ENCODE results near the gene PRKCG.

The PRKCG gene

GRCh38 chr19:53900191-53900860 is 18.3 kb downstream of the PRKCG start:
- Mint-ChIP-seq H3K27me3 (peaks cover 81% of the 10 kb centered on the region), H3K9me3 (no peaks in the 10 kb centered on the region), H3K36me3 (ENCODE audit: low read depth) (no peaks in the 10 kb centered on the region), H3K4me1 (ENCODE audit: low read depth) (peaks cover 7% of the 10 kb centered on the region), H3K4me3 (no peak overlapping the region), H3K27ac (no peak overlapping the region)
- no peak for DNase-seq

DNA sequence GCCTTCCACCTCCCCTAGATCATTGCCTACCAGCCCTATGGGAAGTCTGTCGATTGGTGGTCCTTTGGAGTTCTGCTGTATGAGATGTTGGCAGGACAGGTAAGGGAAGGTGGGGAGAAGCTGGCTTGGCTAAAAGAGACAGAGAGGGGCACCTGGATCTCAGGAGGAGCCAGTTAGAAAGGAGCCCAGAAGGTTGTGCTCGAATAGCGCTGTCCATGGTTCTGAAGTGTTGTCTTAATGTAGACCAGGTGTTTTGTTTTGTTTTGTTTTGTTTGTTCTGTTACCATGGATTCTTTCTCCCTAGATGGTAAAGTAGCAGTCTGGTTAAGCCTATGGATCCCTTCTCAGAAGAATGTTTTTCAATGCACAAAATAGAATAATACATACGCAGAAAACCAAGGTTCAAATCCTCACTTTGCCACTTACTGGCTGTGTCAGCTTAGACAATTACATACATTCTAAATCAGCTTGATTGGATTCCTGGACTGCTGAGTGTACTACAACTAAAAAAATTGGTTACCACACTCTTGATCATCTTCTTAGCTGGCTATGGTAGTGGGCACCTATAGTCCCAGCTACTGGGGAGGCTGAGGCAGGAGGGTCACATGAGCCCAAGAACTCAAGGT is 21.2 kb downstream of the PRKCG start:
- no peak overlapping the region for H3K27ac Mint-ChIP-seq
- H3K4me1 Mint-ChIP-seq (ENCODE audit: low read depth): peaks cover 20% of the 10 kb centered on the region
- no peaks in the 10 kb centered on the region for H3K9me3 Mint-ChIP-seq
- no peak overlapping the region for H3K4me3 Mint-ChIP-seq
- peaks cover 82% of the 10 kb centered on the region for H3K27me3 Mint-ChIP-seq
- DNase-seq: no peak
- H3K36me3 Mint-ChIP-seq (ENCODE audit: low read depth): no peaks in the 10 kb centered on the region

DNA sequence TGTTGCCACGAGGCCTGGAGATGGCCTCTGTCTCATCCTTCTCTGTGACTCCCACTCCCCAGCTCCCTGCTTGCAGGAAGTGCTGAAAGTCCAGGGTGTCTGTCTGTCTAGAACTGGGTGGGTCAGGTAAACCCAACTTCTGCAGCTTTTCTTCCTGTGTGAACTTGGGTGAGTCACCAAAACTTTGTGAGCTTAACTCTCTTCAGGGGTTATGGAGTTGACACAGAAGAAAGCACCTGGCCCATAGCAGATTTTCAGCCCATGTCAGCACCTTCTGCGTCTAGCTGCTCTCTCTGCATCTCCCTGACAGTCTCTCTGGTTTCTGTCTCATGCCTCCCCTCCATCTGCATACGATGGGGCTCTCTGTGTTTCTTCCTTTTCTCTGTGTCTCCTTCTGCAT is 22.9 kb downstream of the PRKCG start:
- Mint-ChIP-seq H3K27ac (no peak overlapping the region), H3K4me1 (ENCODE audit: low read depth) (peaks cover 19% of the 10 kb centered on the region), H3K36me3 (ENCODE audit: low read depth) (no peaks in the 10 kb centered on the region), H3K9me3 (no peaks in the 10 kb centered on the region), H3K4me3 (no peak overlapping the region), H3K27me3 (peaks cover 80% of the 10 kb centered on the region)
- DNase-seq: no peak

DNA sequence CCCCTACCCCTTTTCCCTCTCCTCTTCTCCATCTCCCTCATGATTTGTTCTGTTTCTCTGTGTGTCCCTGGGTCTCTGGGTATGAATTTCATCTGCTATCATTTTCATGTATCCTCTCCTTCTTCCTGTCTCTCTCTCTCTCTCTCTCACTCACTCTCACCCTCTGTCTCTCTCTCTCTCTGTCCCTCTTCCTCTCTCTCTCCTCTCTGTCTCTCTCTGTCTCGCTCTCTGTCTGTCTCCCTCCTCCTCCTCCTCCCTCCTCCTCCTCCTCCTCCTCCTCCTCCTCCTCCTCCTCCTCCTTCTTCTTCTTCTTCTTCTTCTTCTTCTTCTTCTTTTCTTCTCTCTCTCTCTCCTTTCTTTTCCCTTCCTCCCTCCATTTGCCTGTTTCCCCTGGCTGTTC is 23.8 kb downstream of the PRKCG start:
- Mint-ChIP-seq H3K36me3 (ENCODE audit: low read depth) (no peaks in the 10 kb centered on the region), H3K27ac (no peak overlapping the region), H3K9me3 (no peaks in the 10 kb centered on the region), H3K27me3 (peaks cover 80% of the 10 kb centered on the region), H3K4me3 (no peak overlapping the region), H3K4me1 (ENCODE audit: low read depth) (peaks cover 19% of the 10 kb centered on the region)
- no peak for DNase-seq

GRCh38 chr19:53906211-53907192 is 24.5 kb downstream of the PRKCG start:
- H3K27me3 Mint-ChIP-seq: peaks cover 83% of the 10 kb centered on the region
- peak; percentile 82 for DNase-seq
- H3K9me3 Mint-ChIP-seq: no peaks in the 10 kb centered on the region
- no peak overlapping the region for H3K4me3 Mint-ChIP-seq
- H3K4me1 Mint-ChIP-seq (ENCODE audit: low read depth): peaks cover 19% of the 10 kb centered on the region
- H3K36me3 Mint-ChIP-seq (ENCODE audit: low read depth): no peaks in the 10 kb centered on the region
- H3K27ac Mint-ChIP-seq: no peak overlapping the region

DNA sequence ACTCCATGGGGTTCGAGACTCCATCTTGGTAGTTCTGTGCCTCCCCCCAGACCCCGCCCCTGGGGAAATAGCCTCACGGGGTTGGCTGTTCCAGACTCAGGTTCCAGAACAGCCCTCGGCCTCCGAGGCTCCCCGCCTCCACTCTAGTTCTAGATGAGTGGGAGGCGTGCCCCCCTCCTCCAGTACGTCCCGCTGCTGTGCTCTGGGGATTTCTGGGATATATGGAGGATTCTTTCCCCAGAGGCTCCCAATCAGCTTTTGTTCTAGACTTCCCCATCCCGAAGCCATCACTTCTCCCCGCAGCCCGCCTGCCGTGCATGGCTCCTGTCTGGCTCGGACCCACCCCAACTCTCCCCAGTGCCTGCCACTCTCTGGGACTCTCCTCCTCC is 25.2 kb downstream of the PRKCG start:
- H3K4me1 Mint-ChIP-seq (ENCODE audit: low read depth): peaks cover 19% of the 10 kb centered on the region

GRCh38 chr19:53907690-53908089 is 25.7 kb downstream of the PRKCG start:
- DNase-seq: no peak
- Mint-ChIP-seq H3K27me3 (peaks cover 88% of the 10 kb centered on the region), H3K27ac (no peak overlapping the region), H3K4me3 (no peak overlapping the region), H3K4me1 (ENCODE audit: low read depth) (peaks cover 19% of the 10 kb centered on the region), H3K36me3 (ENCODE audit: low read depth) (no peaks in the 10 kb centered on the region), H3K9me3 (no peaks in the 10 kb centered on the region)

More for the DNA sequence above, 25.2 kb downstream of the PRKCG start:
- no peak for DNase-seq
- Mint-ChIP-seq H3K27me3 (peaks cover 86% of the 10 kb centered on the region), H3K4me3 (no peak overlapping the region), H3K36me3 (ENCODE audit: low read depth) (no peaks in the 10 kb centered on the region), H3K27ac (no peak overlapping the region), H3K9me3 (no peaks in the 10 kb centered on the region)

GRCh38 chr19:53908106-53908934 is 26.3 kb downstream of the PRKCG start:
- H3K4me1 Mint-ChIP-seq (ENCODE audit: low read depth): peaks cover 19% of the 10 kb centered on the region
- H3K36me3 Mint-ChIP-seq (ENCODE audit: low read depth): no peaks in the 10 kb centered on the region
- H3K27ac Mint-ChIP-seq: no peak overlapping the region
- peak overlapping the region; percentile 5 for H3K4me3 Mint-ChIP-seq
- DNase-seq: peak; percentile 73
- peaks cover 87% of the 10 kb centered on the region for H3K27me3 Mint-ChIP-seq
- H3K9me3 Mint-ChIP-seq: no peaks in the 10 kb centered on the region

GRCh38 chr19:53908935-53909415 is 27.0 kb downstream of the PRKCG start, which contains the start of gene CACNG7:
Gene CACNG7, plus strand, starts transcription at chr19:53909278. Its CDS starts 3,554 bp downstream, at chr19:53912832.
- Mint-ChIP-seq H3K27me3 (peaks cover 89% of the 10 kb centered on the region), H3K36me3 (ENCODE audit: low read depth) (no peaks in the 10 kb centered on the region), H3K27ac (no peak within 1 kb of the TSS), H3K4me1 (ENCODE audit: low read depth) (peaks cover 19% of the 10 kb centered on the region), H3K4me3 (peak within 1 kb of the TSS; percentile 5), H3K9me3 (no peaks in the 10 kb centered on the region)
- DNase-seq: no peak

DNA sequence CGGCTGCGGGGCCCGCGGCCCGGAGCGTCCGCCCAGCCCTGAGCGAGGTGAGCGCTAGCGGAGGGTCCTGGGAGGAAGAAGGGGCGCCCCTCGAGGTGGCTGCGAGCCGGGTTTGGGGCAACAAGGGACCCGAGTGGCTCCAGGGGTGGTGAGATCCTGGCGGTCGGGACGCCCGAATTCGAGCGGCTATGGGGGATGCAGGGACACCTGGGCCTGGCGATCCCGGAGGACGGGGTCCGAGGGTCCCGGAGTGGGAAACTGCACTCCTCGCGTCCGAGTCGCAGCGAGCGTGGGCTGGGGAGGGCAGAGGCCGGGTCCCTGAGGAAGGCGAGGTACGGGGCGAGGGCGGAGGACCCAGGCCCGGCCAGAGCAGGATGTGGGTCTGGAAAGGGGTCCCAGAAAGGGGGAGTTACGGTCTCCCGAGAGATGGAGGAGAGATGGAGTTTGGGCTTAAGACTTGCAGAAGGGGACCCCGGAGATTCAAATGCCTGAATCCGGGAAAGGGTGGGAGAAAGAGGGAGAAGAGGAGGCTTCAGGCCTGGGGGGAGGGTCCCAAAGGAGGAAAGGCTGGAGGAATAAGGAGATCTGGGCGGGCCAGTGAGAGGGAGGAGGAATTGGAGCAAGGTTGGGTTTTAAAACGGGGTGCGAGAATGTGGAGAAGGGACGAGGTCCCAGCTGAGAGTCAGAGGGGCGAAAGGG is 27.6 kb downstream of the PRKCG start:
- Mint-ChIP-seq H3K27me3 (peaks cover 87% of the 10 kb centered on the region), H3K4me1 (ENCODE audit: low read depth) (peaks cover 19% of the 10 kb centered on the region), H3K36me3 (ENCODE audit: low read depth) (no peaks in the 10 kb centered on the region), H3K4me3 (no peak overlapping the region), H3K27ac (no peak overlapping the region), H3K9me3 (no peaks in the 10 kb centered on the region)
- no peak for DNase-seq

DNA sequence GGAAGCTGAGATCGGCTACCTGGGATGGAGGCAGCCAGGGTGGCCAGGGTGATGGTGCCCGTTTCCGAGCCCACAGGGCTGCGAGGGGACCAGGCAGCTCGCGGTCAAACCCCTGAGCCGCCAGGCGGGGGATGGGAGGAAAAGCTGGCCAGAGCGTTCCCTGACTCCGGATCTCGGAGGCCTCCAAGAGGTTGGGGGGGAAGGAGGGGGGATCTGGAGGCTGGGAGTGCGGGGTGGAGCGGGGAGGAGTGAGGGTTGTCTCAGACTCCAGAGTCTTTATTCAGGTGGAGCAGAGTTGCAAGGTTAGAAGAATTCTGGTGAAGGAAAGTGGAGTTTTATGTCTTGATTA is 28.1 kb downstream of the PRKCG start:
- DNase-seq: no peak
- no peak overlapping the region for H3K4me3 Mint-ChIP-seq
- peaks cover 88% of the 10 kb centered on the region for H3K27me3 Mint-ChIP-seq
- H3K4me1 Mint-ChIP-seq (ENCODE audit: low read depth): peaks cover 19% of the 10 kb centered on the region
- H3K27ac Mint-ChIP-seq: no peak overlapping the region
- H3K9me3 Mint-ChIP-seq: peaks cover 2% of the 10 kb centered on the region
- no peaks in the 10 kb centered on the region for H3K36me3 Mint-ChIP-seq (ENCODE audit: low read depth)

- no peak overlapping the region for H3K27ac Mint-ChIP-seq
- no peaks in the 10 kb centered on the region for H3K36me3 Mint-ChIP-seq (ENCODE audit: low read depth)
- H3K4me1 Mint-ChIP-seq (ENCODE audit: low read depth): peaks cover 11% of the 10 kb centered on the region
- H3K27me3 Mint-ChIP-seq: peaks cover 75% of the 10 kb centered on the region
- H3K4me3 Mint-ChIP-seq: no peak overlapping the region
- H3K9me3 Mint-ChIP-seq: peaks cover 2% of the 10 kb centered on the region
- DNase-seq: no peak
Measured at GRCh38 chr19:53912653-53913052, 30.7 kb downstream of the PRKCG start.

- Mint-ChIP-seq H3K27me3 (peaks cover 59% of the 10 kb centered on the region), H3K27ac (no peak overlapping the region), H3K36me3 (ENCODE audit: low read depth) (no peaks in the 10 kb centered on the region), H3K4me3 (no peak overlapping the region), H3K9me3 (peaks cover 2% of the 10 kb centered on the region), H3K4me1 (ENCODE audit: low read depth) (no peaks in the 10 kb centered on the region)
- no peak for DNase-seq
Measured at GRCh38 chr19:53915000-53915399, 33.0 kb downstream of the PRKCG start.
